Astrocyte (in vitro differentiated cells and primary cell): Measurements from ENCODE around the gene CUEDC1. TPM values are rescaled to one million over a fixed set of nuclear protein-coding genes. Genes with fewer than 3 reads are reported as not detected.

Source experiments
- DNase-seq: peaks from one replicate; pipeline ENCODE4 v3.0.0-alpha.2; 2010; ENCODE audit warnings: low read depth
- FAIRE-seq: peaks from 2 replicates; lab custom pipeline; 2011; peaks lifted over from hg19 to GRCh38; lab: Jason Lieb, UNC
- H2AFZ ChIP-seq: 2 replicates; pipeline ENCODE4 v1.6.0; 2012; ENCODE audit warnings: low read depth, low read length, inconsistent platforms
- H3K27ac ChIP-seq: 2 replicates; pipeline ENCODE4 v1.5.1; 2011; ENCODE audit warnings: low read depth, low read length, inconsistent platforms
- H3K27me3 ChIP-seq: 2 replicates; pipeline ENCODE4 v1.6.0; 2011; ENCODE audit warnings: low read length, inconsistent platforms; ENCODE audit not compliant: insufficient read depth
- H3K36me3 ChIP-seq: 2 replicates; pipeline ENCODE4 v1.5.1; 2011; ENCODE audit warnings: low read length, inconsistent platforms; ENCODE audit not compliant: insufficient read depth
- H3K4me1 ChIP-seq: 2 replicates; pipeline ENCODE4 v1.5.1; 2011; ENCODE audit warnings: low read length, inconsistent platforms; ENCODE audit not compliant: insufficient read depth
- H3K4me2 ChIP-seq: 2 replicates; pipeline ENCODE4 v1.6.0; 2012; ENCODE audit warnings: low read length, inconsistent platforms
- H3K4me3 ChIP-seq: 2 replicates; pipeline ENCODE4 v1.5.1; 2011; ENCODE audit warnings: low read depth, mild to moderate bottlenecking, low read length, inconsistent platforms; ENCODE audit not compliant: insufficient read depth
- H3K79me2 ChIP-seq: 2 replicates; pipeline ENCODE4 v1.6.0; 2012; ENCODE audit warnings: mild to moderate bottlenecking, low read length, inconsistent platforms; ENCODE audit not compliant: insufficient read depth
- H3K9ac ChIP-seq: 2 replicates; pipeline ENCODE4 v1.6.0; 2012; ENCODE audit warnings: mild to moderate bottlenecking, low read length, inconsistent platforms
- H3K9me3 ChIP-seq: 2 replicates; pipeline ENCODE4 v1.5.1; 2012; ENCODE audit warnings: low read depth, mild to moderate bottlenecking, low read length, inconsistent platforms; ENCODE audit not compliant: insufficient read depth
- H4K20me1 ChIP-seq: 2 replicates; pipeline ENCODE4 v1.6.0; 2012; ENCODE audit warnings: low read length, inconsistent platforms; ENCODE audit not compliant: insufficient read depth
- H3K27ac Mint-ChIP-seq: one replicate; pipeline ENCODE4 v1.8.0; 2021; ENCODE audit warnings: mild to moderate bottlenecking, mixed read lengths; ENCODE audit not compliant: unreplicated experiment
- H3K27me3 Mint-ChIP-seq: one replicate; pipeline ENCODE4 v1.8.0; 2021; ENCODE audit warnings: low read depth, mixed read lengths; ENCODE audit not compliant: unreplicated experiment
- H3K36me3 Mint-ChIP-seq: one replicate; pipeline ENCODE4 v1.8.0; 2021; ENCODE audit warnings: low read depth, mixed read lengths; ENCODE audit not compliant: unreplicated experiment
- H3K4me1 Mint-ChIP-seq: one replicate; pipeline ENCODE4 v1.8.0; 2021; ENCODE audit warnings: low read depth, mixed read lengths; ENCODE audit not compliant: unreplicated experiment
- H3K4me3 Mint-ChIP-seq: one replicate; pipeline ENCODE4 v1.8.0; 2021; ENCODE audit warnings: mild to moderate bottlenecking, moderate library complexity, mixed read lengths; ENCODE audit not compliant: unreplicated experiment
- H3K9me3 Mint-ChIP-seq: one replicate; pipeline ENCODE4 v1.8.0; 2021; ENCODE audit warnings: mild to moderate bottlenecking, mixed read lengths; ENCODE audit not compliant: unreplicated experiment
- EZH2 ChIP-seq: IDR thresholded peaks from 2 replicates; pipeline ENCODE4 v1.6.1; 2012; ENCODE audit warnings: mild to moderate bottlenecking, low read length, inconsistent platforms; ENCODE audit not compliant: insufficient read depth
- total RNA-seq: library from RNA; stranded (reverse); gene quantifications from 2 replicates; pipeline ENCODE4 v1.2.1, GENCODE V29; 2021
- TF ChIP-seq, protein P1 (sequence below): IDR thresholded peaks from 2 replicates; pipeline ENCODE4 v1.5.1; 2011; ENCODE audit warnings: low read depth, mild to moderate bottlenecking, inconsistent platforms, low read length, moderate library complexity; ENCODE audit not compliant: insufficient read depth

Gene CUEDC1
- total RNA-seq, 1 donor from 2014 or later, result 43.7 TPM

DNA sequence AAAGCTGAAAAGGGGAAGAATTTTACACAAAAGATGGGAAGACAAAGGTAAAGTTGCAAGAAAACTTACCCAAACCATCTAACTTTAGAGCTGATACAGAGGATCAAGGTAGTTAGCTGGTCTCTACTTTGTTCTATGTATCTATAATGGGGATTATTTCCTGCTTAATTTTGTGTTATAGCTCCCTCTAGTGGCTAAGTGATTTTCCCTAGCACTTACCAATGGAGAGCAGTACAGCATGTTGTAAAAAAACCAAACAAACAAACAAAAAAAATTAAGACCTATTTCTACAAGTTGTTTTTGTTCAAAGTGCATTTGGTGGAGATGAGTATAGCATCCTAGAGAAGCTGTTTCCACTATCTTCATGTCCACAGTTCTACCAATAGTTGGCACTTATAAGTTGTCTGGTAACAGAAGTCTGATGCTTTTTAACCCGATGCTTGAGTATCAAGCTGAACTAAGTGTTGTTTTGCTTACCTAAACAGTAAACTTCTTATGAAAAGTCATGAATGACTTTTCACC, 44.3 kb upstream of the CUEDC1 start:
- Histone ChIP-seq H3K27me3 (no peaks in the 10 kb centered on the region), H3K79me2 (peaks cover 46% of the 10 kb centered on the region), H3K4me3 (no peak overlapping the region), H3K36me3 (peaks cover 45% of the 10 kb centered on the region), H2AFZ (no peak overlapping the region), H3K4me2 (no peak overlapping the region), H3K9ac (no peak overlapping the region), H3K27ac (no peak overlapping the region), H4K20me1 (peaks cover 70% of the 10 kb centered on the region), H3K9me3 (no peaks in the 10 kb centered on the region), H3K4me1 (peaks cover 8% of the 10 kb centered on the region)
- peaks cover 10% of the 10 kb centered on the region for H3K36me3 Mint-ChIP-seq
- H3K9me3 Mint-ChIP-seq, result no peaks in the 10 kb centered on the region
- DNase-seq (peak; percentile 37), FAIRE-seq (no peak)
- TF ChIP-seq EZH2, result no peak
- TF ChIP-seq, protein P1, sequence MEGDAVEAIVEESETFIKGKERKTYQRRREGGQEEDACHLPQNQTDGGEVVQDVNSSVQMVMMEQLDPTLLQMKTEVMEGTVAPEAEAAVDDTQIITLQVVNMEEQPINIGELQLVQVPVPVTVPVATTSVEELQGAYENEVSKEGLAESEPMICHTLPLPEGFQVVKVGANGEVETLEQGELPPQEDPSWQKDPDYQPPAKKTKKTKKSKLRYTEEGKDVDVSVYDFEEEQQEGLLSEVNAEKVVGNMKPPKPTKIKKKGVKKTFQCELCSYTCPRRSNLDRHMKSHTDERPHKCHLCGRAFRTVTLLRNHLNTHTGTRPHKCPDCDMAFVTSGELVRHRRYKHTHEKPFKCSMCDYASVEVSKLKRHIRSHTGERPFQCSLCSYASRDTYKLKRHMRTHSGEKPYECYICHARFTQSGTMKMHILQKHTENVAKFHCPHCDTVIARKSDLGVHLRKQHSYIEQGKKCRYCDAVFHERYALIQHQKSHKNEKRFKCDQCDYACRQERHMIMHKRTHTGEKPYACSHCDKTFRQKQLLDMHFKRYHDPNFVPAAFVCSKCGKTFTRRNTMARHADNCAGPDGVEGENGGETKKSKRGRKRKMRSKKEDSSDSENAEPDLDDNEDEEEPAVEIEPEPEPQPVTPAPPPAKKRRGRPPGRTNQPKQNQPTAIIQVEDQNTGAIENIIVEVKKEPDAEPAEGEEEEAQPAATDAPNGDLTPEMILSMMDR, result peak; percentile 96
- no peak overlapping the region for H3K4me3 Mint-ChIP-seq
- H3K27ac Mint-ChIP-seq, result peak overlapping the region; percentile 47
- no peaks in the 10 kb centered on the region for H3K27me3 Mint-ChIP-seq
- peaks cover 33% of the 10 kb centered on the region for H3K4me1 Mint-ChIP-seq

DNA sequence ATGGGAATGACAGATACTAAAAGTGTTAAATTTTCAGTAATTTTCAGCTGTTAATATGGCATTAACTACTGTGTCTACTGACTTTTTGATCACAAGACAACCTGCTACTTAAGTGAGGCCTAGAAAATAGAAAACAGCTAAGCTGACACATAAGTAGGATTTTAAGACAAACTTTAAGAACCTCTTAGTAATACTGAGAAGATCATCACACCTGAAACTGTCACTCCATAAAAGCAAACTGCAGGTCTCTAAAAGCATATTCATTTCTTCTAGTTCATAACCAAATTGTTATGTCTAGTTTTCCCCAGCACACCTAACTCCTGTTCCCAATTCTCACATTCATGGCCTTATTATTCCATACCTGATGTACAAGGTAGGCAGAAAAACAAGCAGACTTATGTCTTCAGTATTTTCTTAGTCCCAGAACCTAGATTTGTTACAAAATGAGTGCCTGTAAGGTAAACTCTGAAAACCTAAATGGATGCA, 43.8 kb upstream of the CUEDC1 start:
- no peak overlapping the region for H3K27ac ChIP-seq
- H4K20me1 ChIP-seq, result peaks cover 64% of the 10 kb centered on the region
- H3K9ac ChIP-seq, result no peak overlapping the region
- peaks cover 10% of the 10 kb centered on the region for H3K36me3 Mint-ChIP-seq
- H2AFZ ChIP-seq, result no peak overlapping the region
- no peak for TF ChIP-seq EZH2
- TF ChIP-seq, protein P1, result no peak
- H3K4me1 ChIP-seq, result peaks cover 3% of the 10 kb centered on the region
- H3K79me2 ChIP-seq, result peaks cover 41% of the 10 kb centered on the region
- DNase-seq (no peak), FAIRE-seq (no peak)
- peaks cover 40% of the 10 kb centered on the region for H3K36me3 ChIP-seq
- no peak overlapping the region for H3K4me3 Mint-ChIP-seq
- H3K4me2 ChIP-seq, result no peak overlapping the region
- H3K27ac Mint-ChIP-seq, result peak overlapping the region; percentile 47
- H3K4me3 ChIP-seq, result no peak overlapping the region
- no peaks in the 10 kb centered on the region for H3K27me3 ChIP-seq
- no peaks in the 10 kb centered on the region for H3K9me3 ChIP-seq
- no peaks in the 10 kb centered on the region for H3K27me3 Mint-ChIP-seq
- H3K9me3 Mint-ChIP-seq, result no peaks in the 10 kb centered on the region
- H3K4me1 Mint-ChIP-seq, result peaks cover 35% of the 10 kb centered on the region

DNA sequence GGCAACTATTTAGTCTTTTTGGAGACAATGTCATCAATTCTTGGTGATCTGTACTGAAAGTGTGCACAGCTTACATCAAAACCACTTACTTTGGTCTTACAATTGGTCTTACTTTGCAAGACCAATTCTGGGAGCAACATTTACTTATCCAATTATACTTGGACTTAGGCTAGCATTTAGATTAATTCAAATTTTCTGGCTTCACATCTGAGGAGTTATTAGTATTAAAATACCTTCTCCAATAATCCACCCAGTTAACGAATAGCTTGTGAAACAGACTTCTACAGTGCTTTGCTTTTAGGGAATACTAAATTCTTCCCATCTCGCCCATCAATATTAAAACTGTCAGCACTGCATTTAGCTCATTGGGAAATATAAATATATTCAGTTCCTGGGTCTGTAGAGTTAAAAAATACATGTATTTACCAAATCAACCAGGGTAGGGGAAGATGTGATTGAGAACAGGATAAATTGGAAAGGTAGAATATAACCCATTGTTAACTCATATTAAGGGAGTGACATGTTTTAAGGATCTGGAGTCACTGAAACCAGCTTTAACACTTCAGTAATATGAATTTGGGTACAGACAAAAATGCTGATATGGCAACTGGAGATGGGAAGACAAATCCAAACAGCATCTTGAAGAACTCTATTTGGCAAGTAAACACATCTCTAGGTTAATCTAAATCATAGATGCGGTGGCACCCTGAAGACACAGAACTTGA, 42.0 kb upstream of the CUEDC1 start:
- H3K36me3 Mint-ChIP-seq, result peaks cover 4% of the 10 kb centered on the region
- no peaks in the 10 kb centered on the region for H3K9me3 Mint-ChIP-seq
- no peak overlapping the region for H3K4me2 ChIP-seq
- no peaks in the 10 kb centered on the region for H3K27me3 ChIP-seq
- no peak overlapping the region for H2AFZ ChIP-seq
- H3K36me3 ChIP-seq, result peaks cover 27% of the 10 kb centered on the region
- H3K4me3 Mint-ChIP-seq, result no peak overlapping the region
- peaks cover 23% of the 10 kb centered on the region for H3K79me2 ChIP-seq
- H3K4me1 ChIP-seq, result no peaks in the 10 kb centered on the region
- peaks cover 46% of the 10 kb centered on the region for H4K20me1 ChIP-seq
- no peak overlapping the region for H3K9ac ChIP-seq
- H3K4me1 Mint-ChIP-seq, result peaks cover 33% of the 10 kb centered on the region
- no peak overlapping the region for H3K27ac Mint-ChIP-seq
- no peak for FAIRE-seq
- H3K4me3 ChIP-seq, result no peak overlapping the region
- no peak for DNase-seq
- H3K27ac ChIP-seq, result no peak overlapping the region
- no peaks in the 10 kb centered on the region for H3K27me3 Mint-ChIP-seq
- no peak for TF ChIP-seq EZH2
- TF ChIP-seq, protein P1, result no peak
- no peaks in the 10 kb centered on the region for H3K9me3 ChIP-seq
